GM18873 (cell line): Measurements from ENCODE around the gene PRTFDC1.

Source experiments
- ATAC-seq: cut with Tn5 transposase; IDR thresholded peaks from one replicate; pipeline ENCODE4 v1.9.1; 2021; ENCODE audit warnings: mild to moderate bottlenecking, moderate library complexity, moderate number of reproducible peaks; ENCODE audit not compliant: unreplicated experiment, low FRiP score

PRTFDC1 gene

DNA sequence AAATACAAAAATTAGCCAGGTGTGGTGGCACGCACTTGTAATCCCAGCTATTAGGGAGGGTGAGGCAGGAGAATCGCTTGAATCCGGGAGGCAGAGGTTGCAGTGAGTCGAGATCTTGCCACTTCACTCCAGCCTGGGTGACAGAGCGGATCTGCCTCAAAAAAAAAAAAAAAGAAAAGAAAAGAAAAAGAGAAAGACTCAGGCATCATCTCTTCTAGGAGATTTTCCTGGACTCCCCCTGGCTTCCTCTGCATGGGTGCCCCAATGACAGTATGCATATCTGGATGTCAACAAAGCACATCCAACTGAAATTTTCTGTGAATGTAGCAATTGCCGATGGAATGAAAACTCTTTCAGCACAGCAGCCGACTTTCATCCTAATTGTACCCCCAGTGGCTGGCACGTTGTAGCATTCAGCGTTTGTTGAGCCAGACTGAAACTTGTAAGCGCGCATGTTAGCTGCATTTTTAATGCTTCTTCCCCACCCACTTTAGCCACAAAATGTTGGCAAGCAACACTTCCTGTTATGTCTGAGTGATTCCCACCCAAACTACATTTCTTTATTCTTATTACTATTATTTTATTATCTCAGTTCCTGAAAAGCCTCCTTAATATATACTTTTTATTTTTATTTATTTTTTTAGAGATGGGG is 70.2 kb downstream of the PRTFDC1 start:
- ATAC-seq = no peak

DNA sequence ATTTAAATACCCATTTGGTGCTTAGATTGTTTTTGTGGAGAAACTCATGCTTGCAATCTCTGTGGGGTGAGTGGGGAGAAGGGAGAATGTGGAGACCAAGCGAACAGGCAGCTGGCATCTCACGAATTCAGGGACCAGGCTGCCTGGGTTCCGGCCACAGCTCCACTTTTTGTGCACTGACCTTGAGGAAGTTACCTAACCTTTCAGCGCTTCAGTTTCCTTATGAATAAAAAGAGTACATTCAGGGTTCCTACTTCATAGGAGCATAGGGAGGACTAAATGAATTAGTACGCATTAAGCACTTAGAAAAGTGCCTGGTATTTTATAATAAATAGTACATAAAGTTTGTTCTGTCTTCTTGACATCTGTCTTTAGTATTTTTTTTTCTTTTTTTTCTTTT is 72.5 kb downstream of the PRTFDC1 start:
- ATAC-seq = no peak

GRCh38 chr10:24874133-24874532 is 78.3 kb downstream of the PRTFDC1 start:
- no peak for ATAC-seq

- no peak for ATAC-seq
Measured at GRCh38 chr10:24873281-24873683, 79.1 kb downstream of the PRTFDC1 start.

- no peak for ATAC-seq
Measured at GRCh38 chr10:24872790-24873182, 79.6 kb downstream of the PRTFDC1 start.

GRCh38 chr10:24872049-24872789 is 80.2 kb downstream of the PRTFDC1 start:
- no peak for ATAC-seq

GRCh38 chr10:24871011-24871935 is 81.1 kb downstream of the PRTFDC1 start:
- ATAC-seq = no peak

GRCh38 chr10:24869354-24870015 is 82.9 kb downstream of the PRTFDC1 start:
- no peak for ATAC-seq

DNA sequence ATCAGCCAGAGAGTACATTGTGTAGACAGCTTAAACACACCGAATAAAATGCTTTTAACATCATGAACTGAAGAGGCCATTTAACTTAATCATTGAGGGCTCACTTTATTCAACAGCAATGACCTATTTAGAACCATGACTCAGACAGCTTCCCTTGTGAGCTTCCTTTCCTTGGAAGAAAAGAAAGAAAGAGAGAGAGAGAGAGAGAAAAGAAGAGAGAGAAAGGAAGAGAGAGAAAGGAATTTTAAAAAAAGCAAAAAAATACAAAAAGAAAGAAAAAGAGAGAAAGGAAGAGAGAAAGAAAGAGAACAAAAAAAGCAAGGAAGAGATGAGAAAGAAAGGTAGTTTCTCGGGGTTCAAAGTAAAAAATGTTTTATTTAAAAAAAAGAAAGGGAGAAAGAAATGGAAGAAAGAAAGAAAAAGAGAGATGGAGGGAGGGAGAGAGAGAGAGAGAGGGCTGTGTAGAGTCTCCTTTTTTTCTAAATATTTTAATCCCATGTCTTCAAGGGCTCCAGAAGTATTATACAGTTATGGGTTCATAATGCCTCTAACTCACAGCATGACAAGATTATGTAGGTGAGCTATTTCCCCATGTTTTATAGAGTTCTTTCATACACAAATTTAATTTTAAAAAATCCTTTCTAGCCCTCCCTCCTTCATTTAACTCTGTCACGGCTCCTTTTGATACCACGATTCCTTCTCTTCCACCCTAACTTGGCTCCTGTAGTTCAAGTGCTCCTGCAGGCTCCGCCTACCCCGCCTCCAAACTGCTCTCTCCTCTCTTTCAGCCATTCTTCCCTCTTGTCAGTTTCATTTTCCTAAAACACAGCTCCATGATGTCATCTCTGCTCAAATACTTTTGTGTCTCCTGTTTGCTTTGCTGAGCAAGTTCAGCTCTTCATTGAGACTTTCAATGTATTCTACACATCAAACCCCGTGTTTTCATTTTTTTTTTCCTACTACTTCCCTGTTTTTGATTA is 85.5 kb downstream of the PRTFDC1 start:
- no peak for ATAC-seq

DNA sequence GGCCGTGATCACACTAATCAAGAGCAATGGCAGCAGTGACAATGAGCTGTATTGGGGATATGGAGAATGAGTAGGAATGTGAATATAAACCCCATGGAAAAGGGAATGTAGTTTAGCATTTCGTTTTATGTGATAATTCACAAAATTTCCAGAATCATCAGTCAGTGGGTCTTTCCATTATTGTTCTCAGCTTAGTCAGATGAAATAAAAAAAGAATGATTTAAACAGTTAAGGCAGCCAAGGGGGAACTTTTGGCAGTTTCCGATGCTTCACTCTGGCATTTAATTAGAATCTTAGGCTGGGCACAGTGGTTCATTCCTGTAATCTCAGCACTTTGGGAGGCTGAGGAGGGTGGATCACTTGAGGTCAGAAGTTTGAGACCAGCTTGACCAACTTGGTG is 86.6 kb downstream of the PRTFDC1 start:
- ATAC-seq = no peak

DNA sequence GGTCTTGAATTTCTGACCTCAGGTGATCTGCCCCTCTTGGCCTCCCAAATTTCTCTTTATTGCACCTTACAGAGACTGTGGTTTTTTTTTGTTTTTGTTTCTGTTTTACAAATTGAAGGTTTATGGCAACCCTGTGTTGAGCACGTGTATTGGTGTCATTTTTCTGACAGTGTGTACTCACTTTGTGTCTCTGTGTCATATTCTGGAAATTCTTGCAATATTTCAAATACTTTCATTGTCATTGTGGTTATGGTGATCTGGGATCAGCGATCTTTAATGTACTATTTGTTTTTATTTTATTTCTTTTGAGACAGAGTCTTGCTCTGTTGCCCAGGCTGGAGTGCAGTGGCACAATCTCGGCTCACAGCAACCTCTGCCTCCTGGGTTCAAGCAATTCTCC is 89.8 kb downstream of the PRTFDC1 start:
- no peak for ATAC-seq

DNA sequence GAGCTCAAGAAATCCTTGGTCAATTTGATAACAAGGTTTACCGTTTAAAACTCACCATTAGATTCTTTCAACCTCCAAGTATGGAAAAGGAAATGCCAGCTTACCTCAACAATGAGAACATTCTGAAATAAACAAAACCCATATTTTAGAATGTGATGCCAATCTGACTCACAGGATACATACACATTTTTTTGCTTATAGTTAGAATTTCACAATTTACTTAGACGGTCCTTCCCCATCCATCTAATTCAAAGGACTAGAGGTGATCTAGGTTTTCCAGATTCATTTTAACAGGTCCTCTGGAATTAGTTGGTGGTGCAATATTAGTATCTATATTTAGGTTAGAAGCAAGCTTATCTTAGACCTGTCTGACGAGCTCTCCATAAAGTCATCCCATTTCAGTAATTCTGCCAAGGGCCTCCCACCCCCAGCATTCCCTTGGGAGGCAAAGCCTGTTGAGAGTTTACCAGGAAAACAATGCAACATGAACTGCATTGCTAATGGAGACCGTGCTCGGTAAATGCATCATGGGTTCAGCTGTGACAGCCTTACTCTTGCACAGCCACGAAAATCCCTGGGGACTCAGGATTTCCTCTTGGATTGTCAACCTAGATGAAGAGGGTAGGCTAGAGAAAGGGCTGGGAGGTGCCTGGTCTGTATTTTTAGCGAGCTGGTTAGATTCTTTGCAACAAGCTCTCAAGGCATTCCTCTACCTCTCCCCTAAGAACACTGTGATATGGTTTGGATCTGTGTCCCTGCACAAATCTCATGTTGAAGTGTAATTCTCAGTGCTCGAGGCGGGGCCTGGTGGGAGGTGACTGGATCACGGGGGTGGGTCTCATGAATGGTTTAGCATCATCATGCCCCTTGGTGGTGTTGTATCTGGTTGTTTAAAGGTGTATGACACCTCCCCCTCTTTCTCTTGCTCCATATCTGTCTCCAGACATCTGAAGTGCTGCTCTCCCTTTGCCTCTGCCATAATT is 93.8 kb downstream of the PRTFDC1 start:
- no peak for ATAC-seq

DNA sequence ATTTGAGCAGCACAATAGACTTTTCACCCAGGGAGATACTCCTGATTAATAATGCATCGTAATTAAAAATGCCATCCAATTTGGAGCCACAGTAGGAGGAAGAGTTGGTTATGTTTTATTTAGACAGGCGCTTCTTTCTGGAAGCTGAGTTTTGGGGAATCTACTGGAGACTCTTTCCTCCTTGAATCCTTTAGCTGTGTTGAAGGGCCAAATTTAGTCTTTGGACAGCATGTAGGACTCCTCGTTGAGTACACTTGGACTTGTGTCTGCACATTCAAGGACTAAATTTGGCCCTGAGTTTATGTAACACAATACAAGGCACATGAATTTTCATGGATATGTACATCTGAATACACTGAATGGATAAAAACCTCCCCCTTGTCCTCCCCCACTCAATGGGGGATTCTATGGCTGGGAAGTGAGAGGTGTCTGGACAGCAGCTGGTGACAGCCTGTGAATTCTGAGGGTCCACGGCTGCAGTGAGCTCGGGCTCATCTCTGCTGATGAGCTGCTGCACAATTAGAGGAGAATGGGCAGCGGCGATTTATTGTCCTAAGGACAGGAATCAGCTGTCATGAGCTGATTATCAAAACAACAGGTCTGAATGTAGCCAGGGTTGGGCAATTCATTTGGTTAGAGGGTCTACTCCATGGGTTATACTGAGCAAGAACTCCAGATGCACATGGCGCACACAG is 95.2 kb downstream of the PRTFDC1 start:
- no peak for ATAC-seq

GRCh38 chr10:24854256-24854655 is 98.2 kb downstream of the PRTFDC1 start:
- no peak for ATAC-seq

GRCh38 chr10:24853661-24854060 is 98.7 kb downstream of the PRTFDC1 start:
- no peak for ATAC-seq

- ATAC-seq = no peak
Measured at GRCh38 chr10:24851629-24852028, 100.8 kb downstream of the PRTFDC1 start.

- no peak for ATAC-seq
Measured at GRCh38 chr10:24850727-24851296, 101.6 kb downstream of the PRTFDC1 start.
